ENCODE measurements around the gene LRCH2. TPM values are rescaled to one million over a fixed set of nuclear protein-coding genes. Genes with fewer than 3 reads are reported as not detected.

Gene LRCH2
- total RNA-seq, 1 donor from 2014 or later: 0.75 TPM

DNA sequence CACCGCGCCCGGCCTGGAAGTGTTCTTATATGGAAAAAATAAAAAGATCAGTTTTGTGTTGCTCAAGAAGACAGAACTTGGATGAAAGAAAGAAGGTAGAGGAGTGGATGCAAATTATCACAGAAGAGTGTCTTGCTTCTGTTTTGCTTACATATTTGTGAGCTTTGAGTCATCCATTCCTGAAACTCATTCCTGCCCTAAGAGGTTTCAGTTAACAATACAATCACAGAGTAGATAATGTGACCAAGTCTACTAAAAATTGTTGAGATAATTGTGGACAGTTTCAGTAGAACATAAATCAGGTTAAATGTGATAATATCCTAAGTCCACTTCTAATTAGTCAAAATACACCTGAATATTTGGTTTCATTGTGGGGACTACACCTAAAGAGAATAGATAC lies 26.4 kb upstream of the LRCH2 start:
- TF ChIP-seq CTCF (conservative IDR thresholded peaks at IDR 0.05; ENCODE audit: low read depth, low read length): no peak
- no peak for DNase-seq (ENCODE audit: low read depth)
- H3K4me3 ChIP-seq (ENCODE audit: low read depth, low read length): no peak overlapping the region

DNA sequence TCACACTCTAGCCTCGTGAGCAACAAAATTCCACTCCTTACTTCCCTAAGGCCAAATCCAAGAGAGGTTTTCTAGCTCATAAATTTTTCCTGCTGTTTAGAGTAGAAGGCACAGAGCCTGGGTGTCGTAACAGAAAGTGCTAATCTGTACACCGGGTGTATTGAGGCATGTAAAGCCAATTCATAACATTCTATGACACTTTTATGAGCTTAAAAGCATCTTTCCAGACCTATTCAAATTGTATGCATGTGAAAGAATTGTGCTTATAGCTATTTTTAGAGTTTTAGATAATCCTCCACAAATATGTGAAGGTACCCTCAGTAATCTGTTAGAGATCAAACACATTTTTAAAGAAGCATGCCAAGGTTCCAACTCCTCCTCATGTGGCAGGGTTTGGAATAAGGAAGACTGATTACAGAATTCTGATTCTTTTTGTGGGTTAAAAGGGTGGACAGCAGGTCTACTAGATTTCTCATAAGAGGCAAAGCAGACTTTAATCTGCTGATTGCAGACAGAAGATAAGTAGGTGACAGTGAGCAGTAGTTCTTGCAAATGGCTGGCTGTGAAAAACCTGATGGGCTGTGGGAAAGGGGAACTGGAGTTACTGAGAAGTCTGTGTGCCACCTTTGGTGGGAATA lies 25.5 kb upstream of the LRCH2 start:
- peak; percentile 22 for DNase-seq (ENCODE audit: low read depth)
- no peak overlapping the region for H3K4me3 ChIP-seq (ENCODE audit: low read depth, low read length)
- no peak for TF ChIP-seq CTCF (conservative IDR thresholded peaks at IDR 0.05; ENCODE audit: low read depth, low read length)

- no peak for TF ChIP-seq CTCF (conservative IDR thresholded peaks at IDR 0.05; ENCODE audit: low read depth, low read length)
- no peak overlapping the region for H3K4me3 ChIP-seq (ENCODE audit: low read depth, low read length)
- no peak for DNase-seq (ENCODE audit: low read depth)
Measured at GRCh38 chrX:115257711-115258110, 23.8 kb upstream of the LRCH2 start.

DNA sequence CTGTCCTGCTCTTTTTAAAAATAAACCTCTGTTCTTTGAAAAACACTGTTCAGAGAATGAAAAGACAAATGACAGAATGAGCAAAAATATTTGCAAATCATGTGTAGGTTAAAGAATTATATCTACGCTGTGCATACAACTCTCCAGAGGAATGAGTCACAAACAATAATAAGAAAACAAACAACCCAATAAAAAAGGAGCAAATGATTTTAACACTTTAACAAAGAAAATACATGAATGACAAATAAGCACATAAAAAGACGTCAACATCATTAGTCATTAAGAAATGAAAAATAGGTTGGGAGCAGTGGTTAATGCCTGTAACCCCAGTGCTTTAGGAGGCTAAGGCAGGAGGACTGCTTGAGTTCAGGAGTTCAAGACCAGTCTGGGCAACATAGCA lies 21.1 kb upstream of the LRCH2 start:
- TF ChIP-seq CTCF (conservative IDR thresholded peaks at IDR 0.05; ENCODE audit: low read depth, low read length): no peak
- no peak for DNase-seq (ENCODE audit: low read depth)
- no peak overlapping the region for H3K4me3 ChIP-seq (ENCODE audit: low read depth, low read length)

DNA sequence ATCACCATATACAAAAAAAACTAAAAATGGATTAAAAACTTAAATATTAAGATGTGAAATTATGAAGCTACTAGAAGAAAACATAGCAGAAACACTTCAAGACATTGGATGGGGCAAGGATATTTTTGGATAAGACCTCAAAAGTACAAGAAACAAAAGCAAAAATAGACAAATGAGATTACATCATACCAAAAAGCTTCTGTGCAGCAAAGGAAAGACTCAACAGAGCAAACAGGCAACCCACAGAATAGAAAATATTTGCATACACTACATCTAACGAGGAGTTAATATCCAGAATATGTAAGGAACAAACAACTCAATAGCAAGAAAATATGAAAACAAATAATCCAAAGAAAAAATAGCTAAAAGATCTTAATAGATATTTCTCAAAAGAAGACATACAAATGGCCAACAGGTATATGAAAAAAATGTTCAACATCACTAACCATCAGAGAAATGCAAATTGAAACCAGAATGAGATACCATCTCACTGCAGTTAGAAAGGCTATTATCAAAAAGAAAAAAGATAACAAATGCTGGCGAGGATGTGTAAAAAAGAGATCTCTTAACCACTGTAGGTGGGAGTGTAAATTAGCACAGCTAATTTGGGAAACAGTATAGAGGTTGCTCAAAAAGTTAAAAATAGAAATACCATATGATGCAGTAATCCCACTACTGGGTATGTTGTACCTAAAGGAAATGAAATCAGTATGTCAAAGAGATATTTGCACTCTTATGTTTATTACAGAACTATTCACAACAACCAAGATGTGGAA lies 17.8 kb upstream of the LRCH2 start:
- no peak for TF ChIP-seq CTCF (conservative IDR thresholded peaks at IDR 0.05; ENCODE audit: low read depth, low read length)
- H3K4me3 ChIP-seq (ENCODE audit: low read depth, low read length): no peak overlapping the region
- DNase-seq (ENCODE audit: low read depth): no peak

GRCh38 chrX:115237056-115237455 lies 3.2 kb upstream of the LRCH2 start:
- DNase-seq (ENCODE audit: low read depth): no peak
- no peak overlapping the region for H3K4me3 ChIP-seq (ENCODE audit: low read depth, low read length)
- TF ChIP-seq CTCF (conservative IDR thresholded peaks at IDR 0.05; ENCODE audit: low read depth, low read length): no peak

GRCh38 chrX:115236560-115236959 lies 2.7 kb upstream of the LRCH2 start:
- no peak for TF ChIP-seq CTCF (conservative IDR thresholded peaks at IDR 0.05; ENCODE audit: low read depth, low read length)

More at GRCh38 chrX:115236560-115236959, 2.7 kb upstream of the LRCH2 start:
- H3K4me3 ChIP-seq (ENCODE audit: low read depth, low read length): no peak overlapping the region
- no peak for DNase-seq (ENCODE audit: low read depth)
